Keratinocyte (primary cell): ENCODE measurements around the gene PSMD7.

Source experiments
- EZH2 ChIP-seq: IDR thresholded peaks from one replicate; pipeline ENCODE4 v1.6.1; 2012; ENCODE audit warnings: inconsistent platforms, mild to moderate bottlenecking, low read length, moderate library complexity
- TF ChIP-seq, protein P1 (sequence below), 3 experiments: IDR thresholded peaks in 1 of 3; conservative IDR thresholded peaks in 1 of 3; optimal IDR thresholded peaks in 1 of 3; 2 replicates in 2 of 3; 3 replicates in 1 of 3; pipeline versions ENCODE3 to v1.5.1; 2011; ENCODE audit warnings: low read length in 3 of 3, mild to moderate bottlenecking in 3 of 3, moderate library complexity in 2 of 3, control low read depth in 1 of 3, inconsistent platforms in 1 of 3; ENCODE audit not compliant: insufficient read depth in 2 of 3; ENCODE audit errors: extremely low read depth in 1 of 3

DNA sequence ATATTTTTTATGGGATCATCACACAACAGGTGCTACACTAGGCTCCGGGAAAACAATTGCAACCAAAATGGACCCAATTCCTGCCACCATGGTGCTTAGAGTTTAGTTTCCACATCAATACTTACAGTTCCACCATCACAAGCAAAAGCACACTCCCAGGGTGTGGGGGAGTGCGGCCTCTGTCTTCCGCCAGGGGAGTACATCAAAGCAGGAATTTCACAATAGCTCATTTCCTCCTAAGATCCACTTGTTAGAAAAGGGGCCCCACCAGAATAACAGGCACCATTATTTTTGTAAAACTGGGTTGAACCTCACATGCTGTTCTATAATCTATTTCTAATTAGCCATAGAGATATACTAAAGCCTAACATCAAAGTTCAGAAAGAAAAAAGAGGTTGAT is 44.3 kb upstream of the PSMD7 start:
- TF ChIP-seq, protein P1, sequence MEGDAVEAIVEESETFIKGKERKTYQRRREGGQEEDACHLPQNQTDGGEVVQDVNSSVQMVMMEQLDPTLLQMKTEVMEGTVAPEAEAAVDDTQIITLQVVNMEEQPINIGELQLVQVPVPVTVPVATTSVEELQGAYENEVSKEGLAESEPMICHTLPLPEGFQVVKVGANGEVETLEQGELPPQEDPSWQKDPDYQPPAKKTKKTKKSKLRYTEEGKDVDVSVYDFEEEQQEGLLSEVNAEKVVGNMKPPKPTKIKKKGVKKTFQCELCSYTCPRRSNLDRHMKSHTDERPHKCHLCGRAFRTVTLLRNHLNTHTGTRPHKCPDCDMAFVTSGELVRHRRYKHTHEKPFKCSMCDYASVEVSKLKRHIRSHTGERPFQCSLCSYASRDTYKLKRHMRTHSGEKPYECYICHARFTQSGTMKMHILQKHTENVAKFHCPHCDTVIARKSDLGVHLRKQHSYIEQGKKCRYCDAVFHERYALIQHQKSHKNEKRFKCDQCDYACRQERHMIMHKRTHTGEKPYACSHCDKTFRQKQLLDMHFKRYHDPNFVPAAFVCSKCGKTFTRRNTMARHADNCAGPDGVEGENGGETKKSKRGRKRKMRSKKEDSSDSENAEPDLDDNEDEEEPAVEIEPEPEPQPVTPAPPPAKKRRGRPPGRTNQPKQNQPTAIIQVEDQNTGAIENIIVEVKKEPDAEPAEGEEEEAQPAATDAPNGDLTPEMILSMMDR (optimal IDR thresholded peaks at IDR 0.05 in 1 of 3, IDR thresholded peaks at IDR 0.05 in 1 of 3, conservative IDR thresholded peaks at IDR 0.05 in 1 of 3; ENCODE audit: extremely low read depth in 1 of 3, insufficient read depth in 2 of 3, low read length in 3 of 3) = no peak
- no peak for TF ChIP-seq EZH2
